ENCODE measurements around the gene MYOM1.

GRCh38 chr18:3081584-3081991 is 138.2 kb downstream of the MYOM1 start:
- no peak for TF ChIP-seq POLR2A (IDR thresholded peaks at IDR 0.05)
- no peak for TF ChIP-seq CTCF (IDR thresholded peaks at IDR 0.05)
